Neural progenitor cell (in vitro differentiated cells): ENCODE results near the gene MBD4.

Source experiments
- EZH2 ChIP-seq: fragments of 200-600 bp; sonication (generic); IDR thresholded peaks from 2 replicates; pipeline ENCODE4 v1.6.1; 2017; ENCODE audit warnings: antibody characterized with exemption, mild to moderate bottlenecking, moderate library complexity
- EZH2phosphoT487 ChIP-seq: fragments of 200-600 bp; sonication (generic); IDR thresholded peaks from 2 replicates; pipeline ENCODE4 v1.6.1; 2017; ENCODE audit warnings: antibody characterized with exemption
- TF ChIP-seq, protein P1 (sequence below): fragments of 200-600 bp; sonication (generic); IDR thresholded peaks from 2 replicates; pipeline ENCODE4 v1.5.1; 2017; ENCODE audit warnings: antibody characterized with exemption, mild to moderate bottlenecking

DNA sequence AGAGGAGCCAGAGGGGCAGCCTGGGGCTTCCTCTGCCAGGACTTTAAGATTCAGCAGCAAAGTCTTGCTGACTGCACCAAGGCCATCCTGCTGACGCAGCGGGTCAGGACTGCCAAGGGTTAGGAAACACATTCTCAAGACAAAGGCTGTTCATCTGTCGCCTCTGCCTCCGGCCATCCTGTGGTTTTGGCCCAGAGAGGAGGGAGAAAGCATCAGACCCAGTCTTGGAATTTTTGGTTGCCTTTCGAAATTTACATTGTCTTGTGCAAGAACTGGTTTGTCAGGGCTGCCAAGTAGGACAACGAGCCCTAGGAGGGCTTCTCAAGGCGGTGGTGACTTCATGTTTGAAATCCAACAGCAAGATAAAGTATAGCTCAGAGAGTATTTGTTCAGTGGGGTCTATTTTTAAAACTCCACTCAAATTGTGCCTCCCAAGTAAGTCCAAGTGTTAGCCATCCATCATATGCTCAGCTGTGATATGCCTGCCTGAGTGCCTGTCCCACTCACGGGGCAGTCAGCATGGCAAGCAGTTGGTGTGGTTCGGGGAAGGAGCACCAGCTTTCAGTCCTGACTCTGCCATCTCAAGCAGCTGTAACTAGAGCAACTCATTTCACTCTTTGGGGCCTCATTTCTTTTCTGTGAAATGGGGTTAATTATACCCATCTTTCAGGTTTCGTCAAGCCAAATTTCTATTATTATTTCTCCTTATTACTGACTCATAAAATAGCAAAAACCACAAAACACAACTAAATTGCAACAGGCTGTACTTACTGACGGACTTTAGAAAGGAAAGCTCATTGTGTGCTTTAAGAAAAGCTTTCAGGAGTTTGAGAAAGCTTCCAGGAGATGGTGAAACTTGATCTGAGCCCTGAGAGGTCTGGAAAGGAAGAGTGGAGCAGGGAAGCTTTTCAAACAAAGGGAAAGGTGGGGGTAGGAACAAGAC is 46.2 kb upstream of the MBD4 start:
- TF ChIP-seq, protein P1, sequence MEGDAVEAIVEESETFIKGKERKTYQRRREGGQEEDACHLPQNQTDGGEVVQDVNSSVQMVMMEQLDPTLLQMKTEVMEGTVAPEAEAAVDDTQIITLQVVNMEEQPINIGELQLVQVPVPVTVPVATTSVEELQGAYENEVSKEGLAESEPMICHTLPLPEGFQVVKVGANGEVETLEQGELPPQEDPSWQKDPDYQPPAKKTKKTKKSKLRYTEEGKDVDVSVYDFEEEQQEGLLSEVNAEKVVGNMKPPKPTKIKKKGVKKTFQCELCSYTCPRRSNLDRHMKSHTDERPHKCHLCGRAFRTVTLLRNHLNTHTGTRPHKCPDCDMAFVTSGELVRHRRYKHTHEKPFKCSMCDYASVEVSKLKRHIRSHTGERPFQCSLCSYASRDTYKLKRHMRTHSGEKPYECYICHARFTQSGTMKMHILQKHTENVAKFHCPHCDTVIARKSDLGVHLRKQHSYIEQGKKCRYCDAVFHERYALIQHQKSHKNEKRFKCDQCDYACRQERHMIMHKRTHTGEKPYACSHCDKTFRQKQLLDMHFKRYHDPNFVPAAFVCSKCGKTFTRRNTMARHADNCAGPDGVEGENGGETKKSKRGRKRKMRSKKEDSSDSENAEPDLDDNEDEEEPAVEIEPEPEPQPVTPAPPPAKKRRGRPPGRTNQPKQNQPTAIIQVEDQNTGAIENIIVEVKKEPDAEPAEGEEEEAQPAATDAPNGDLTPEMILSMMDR = no peak
- TF ChIP-seq EZH2phosphoT487 (no peak), EZH2 (no peak)
